Fibroblast of pulmonary artery (primary cell): ENCODE results near the gene MRPL1.
A peak's percentile ranks its signal among the peaks of the same experiment; 100 is the strongest.

Experiments used
- DNase-seq: peaks from one replicate; pipeline ENCODE4 v3.0.0-alpha.2; 2010; ENCODE audit warnings: low read depth
- H3K4me3 ChIP-seq: replicated peaks from 2 replicates; pipeline ENCODE4 v1.5.1; 2011; ENCODE audit warnings: low read depth, mild to moderate bottlenecking, control low read depth, low read length, moderate library complexity
- TF ChIP-seq, protein P1 (sequence below): IDR thresholded peaks from 2 replicates; pipeline ENCODE4 v1.5.1; 2011; ENCODE audit warnings: mild to moderate bottlenecking, control low read depth, low read length, inconsistent platforms; ENCODE audit errors: missing control alignments

Gene MRPL1

DNA sequence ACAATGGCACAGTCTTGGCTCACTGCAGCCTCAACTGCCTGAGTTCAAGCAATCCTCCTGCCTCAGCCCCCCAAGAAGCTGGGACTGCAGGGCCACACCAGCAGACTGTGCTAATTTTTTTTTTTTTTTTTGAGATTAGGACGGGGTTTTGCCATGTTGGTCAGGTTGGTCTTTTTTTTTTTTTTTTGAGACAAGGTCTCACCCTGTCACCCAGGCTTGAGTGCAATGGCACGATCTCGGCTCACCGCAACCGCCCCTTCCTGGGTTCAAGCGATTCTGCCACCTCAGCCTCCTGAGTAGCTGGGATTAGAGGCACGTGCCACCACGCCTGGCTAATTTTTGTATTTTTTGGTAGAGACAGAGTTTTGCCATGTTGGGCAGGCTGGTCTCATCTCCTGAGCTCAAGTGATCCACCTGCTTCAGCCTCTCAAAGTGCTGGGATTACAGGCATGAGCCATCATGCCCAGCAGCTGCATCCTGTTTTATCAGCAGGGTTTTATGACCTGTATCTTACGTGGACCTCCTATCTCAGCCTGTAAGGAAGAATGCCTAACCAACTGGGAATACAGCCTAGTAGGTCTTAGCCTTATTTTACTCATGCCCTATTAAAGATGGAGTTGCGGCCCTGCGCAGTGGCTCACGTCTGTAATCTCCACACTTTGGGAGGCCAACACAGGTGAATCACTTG lies 13.2 kb upstream of the MRPL1 start:
- DNase-seq = no peak
- no peak overlapping the region for H3K4me3 ChIP-seq
- TF ChIP-seq, protein P1, sequence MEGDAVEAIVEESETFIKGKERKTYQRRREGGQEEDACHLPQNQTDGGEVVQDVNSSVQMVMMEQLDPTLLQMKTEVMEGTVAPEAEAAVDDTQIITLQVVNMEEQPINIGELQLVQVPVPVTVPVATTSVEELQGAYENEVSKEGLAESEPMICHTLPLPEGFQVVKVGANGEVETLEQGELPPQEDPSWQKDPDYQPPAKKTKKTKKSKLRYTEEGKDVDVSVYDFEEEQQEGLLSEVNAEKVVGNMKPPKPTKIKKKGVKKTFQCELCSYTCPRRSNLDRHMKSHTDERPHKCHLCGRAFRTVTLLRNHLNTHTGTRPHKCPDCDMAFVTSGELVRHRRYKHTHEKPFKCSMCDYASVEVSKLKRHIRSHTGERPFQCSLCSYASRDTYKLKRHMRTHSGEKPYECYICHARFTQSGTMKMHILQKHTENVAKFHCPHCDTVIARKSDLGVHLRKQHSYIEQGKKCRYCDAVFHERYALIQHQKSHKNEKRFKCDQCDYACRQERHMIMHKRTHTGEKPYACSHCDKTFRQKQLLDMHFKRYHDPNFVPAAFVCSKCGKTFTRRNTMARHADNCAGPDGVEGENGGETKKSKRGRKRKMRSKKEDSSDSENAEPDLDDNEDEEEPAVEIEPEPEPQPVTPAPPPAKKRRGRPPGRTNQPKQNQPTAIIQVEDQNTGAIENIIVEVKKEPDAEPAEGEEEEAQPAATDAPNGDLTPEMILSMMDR = no peak

DNA sequence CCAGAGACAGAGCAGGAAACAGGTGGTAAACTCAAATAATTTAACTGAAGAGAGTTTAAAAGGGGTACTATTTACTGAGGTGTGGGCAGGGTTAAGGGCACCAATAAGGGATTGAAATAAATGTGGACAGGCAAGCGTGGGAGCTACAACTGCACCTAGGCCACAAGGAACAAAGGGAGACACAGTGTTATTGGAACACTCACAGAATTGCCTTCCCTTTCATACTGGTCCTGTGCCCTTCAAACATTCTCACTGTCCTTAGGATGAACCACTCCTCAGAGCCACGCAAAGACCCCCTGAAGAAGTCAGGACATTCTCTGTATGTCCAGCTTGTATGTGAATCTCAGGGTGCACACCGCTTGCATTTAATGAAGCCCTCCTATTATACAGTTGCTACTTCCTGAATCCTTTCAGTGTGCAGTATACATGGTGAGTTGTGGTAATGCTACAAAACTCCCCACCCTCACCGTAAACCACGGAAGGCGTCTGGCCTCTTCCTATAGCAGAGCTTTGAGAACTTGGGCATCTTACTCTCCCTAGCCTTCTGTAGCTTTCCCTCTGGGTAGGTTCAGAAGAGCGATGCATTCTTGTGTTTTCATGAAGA lies 9.6 kb upstream of the MRPL1 start:
- DNase-seq = no peak
- TF ChIP-seq, protein P1 = no peak

DNA sequence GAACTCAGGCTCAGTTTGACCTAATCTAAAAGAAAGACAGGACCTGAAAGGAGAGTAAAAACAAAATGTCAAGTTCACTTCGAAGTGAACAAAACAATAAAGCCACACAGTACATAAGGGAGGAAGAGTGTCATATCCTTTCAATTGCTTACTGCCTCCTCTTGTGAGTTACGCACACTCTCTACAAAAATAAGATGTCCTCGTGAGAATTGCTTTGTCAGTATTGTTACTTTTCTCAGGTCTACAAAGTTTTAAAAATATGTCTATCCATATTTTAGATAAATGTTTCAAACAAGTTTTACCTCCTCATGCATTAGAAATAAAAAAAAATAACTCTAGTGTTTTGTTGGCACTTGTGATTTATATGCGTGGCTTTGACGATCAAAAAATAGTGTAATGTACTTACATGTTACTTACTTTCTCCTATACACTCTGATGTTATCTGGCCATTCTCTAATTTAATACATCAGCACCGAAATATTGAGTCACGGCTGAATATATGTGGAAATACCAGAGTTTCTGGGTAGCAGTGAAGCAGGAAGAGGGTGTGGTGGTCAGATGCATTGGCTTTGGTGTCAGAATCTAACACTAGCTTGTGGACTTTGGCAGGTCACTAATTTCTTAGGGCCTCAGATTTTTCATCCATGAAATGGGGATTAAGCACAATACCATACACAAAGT lies 8.1 kb upstream of the MRPL1 start:
- TF ChIP-seq, protein P1 = no peak
- peak; percentile 36 for DNase-seq
- no peak overlapping the region for H3K4me3 ChIP-seq

More for the DNA sequence above, 9.6 kb upstream of the MRPL1 start:
- H3K4me3 ChIP-seq = no peak overlapping the region

DNA sequence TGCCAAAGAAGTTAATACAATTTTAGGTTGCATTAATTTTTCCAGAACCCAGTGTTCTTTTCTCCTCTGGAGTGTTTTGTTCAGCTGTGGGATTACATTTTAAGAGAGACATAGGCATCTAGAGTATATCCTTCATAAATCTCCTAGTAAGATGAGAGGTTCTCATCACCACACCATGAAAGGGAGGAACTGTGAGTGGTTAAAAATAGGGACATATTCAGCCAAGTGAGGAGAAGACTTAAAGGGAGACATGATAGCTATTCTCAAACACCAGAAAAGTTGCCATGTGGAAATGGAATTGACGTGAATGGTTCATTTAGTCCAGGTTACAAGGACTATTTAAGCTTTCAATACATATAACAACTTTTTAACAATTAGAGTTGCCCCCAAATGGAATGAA lies 6.5 kb upstream of the MRPL1 start:
- TF ChIP-seq, protein P1 = no peak
- DNase-seq = no peak
- no peak overlapping the region for H3K4me3 ChIP-seq

DNA sequence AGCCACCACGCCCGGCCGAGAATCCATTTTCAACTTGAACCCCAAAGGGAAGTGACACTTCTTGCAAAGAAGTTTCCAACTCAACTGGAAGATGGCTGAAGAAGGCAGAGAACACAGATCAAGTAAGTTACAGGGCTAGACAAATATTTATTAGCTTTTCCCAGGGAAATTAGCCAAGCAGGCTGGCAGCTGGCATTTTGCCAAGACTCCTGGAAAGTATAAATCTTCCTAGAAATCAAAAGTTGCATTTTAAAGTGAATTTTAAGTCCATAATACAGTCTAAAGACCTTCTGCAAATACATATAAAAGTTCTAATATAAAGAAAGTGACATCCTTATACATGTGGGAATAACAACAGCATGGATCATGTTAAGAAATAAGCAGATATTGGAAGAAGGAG lies 3.4 kb upstream of the MRPL1 start:
- no peak overlapping the region for H3K4me3 ChIP-seq
- no peak for DNase-seq
- TF ChIP-seq, protein P1 = no peak

DNA sequence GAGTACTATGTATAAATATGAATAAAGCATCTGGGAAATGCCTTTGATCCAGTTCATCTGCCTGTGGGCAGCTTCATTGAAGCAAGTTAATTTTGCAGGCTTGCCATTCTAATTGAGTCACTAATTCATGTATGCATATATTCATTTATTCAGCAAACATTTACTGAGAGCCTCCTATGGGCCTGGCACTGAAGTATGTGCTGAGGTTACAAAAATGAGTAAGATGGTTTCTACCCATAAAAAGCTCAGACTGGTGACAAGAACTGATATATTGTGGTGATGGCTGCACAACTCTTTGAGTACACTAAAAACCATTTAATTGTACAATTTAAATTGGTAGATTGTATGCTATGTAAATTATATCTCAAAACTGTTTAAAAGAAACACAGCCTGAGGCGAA lies 1.1 kb upstream of the MRPL1 start:
- DNase-seq = no peak
- peak overlapping the region; percentile 98 for H3K4me3 ChIP-seq
- TF ChIP-seq, protein P1 = no peak

DNA sequence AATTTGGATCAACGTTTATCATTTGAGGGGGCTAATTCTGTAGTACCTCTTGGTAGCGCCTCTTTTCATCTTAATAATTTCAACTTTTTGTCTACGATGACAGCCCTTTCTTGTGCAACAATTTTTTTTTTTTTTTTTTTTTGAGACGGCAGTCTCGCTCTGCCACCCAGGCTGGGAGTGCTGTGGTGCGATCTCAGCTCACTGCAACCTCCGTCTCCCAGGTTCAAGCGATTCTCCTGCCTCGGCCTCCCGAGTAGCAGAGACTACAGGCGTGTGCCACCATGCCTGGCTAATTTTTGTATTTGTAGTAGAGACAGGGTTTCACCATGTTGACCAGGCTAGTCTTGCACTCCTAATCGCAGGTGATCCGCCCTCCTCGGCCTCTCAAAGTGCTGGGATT lies 711 bp downstream of the MRPL1 start:
- peak; percentile 9 for DNase-seq
- peak overlapping the region; percentile 98 for H3K4me3 ChIP-seq
